Activated naive CD8-positive, alpha-beta T cell treated with anti-CD3 and anti-CD28 coated beads, Interleukin-2, amount 50 U/mL, for 24 hours (primary cell): ENCODE data around the gene DLG2.
"Not testable (repeated sequence)": the region's sequence is repeated elsewhere in the genome, so short reads cannot be mapped to it uniquely, and the experiment has no call there.

Experiments used
- ATAC-seq: fragments of 150-1000 bp; cut with Tn5 transposase; one replicate; pipeline ENCODE4 v1.10.0; 2021
- DNase-seq: peaks from one replicate; pipeline ENCODE4 v3.0.0; 2021
- H3K27ac Mint-ChIP-seq: one replicate; pipeline ENCODE4 v1.8.0; 2021; ENCODE audit warnings: mild to moderate bottlenecking, mixed read lengths
- H3K27me3 Mint-ChIP-seq: one replicate; pipeline ENCODE4 v1.8.0; 2021; ENCODE audit warnings: mixed read lengths
- H3K36me3 Mint-ChIP-seq: one replicate; pipeline ENCODE4 v1.8.0; 2021; ENCODE audit warnings: low read depth, mixed read lengths
- H3K4me1 Mint-ChIP-seq: one replicate; pipeline ENCODE4 v1.8.0; 2021; ENCODE audit warnings: mixed read lengths
- H3K4me3 Mint-ChIP-seq: one replicate; pipeline ENCODE4 v1.8.0; 2021; ENCODE audit warnings: mild to moderate bottlenecking, moderate library complexity, mixed read lengths
- H3K9me3 Mint-ChIP-seq: one replicate; pipeline ENCODE4 v1.8.0; 2021; ENCODE audit warnings: mixed read lengths

Gene DLG2

GRCh38 chr11:85048801-85049200 lies 578.3 kb downstream of the DLG2 start:
- H3K27ac Mint-ChIP-seq = no peak overlapping the region
- H3K4me3 Mint-ChIP-seq = no peak overlapping the region
- no peaks in the 10 kb centered on the region for H3K36me3 Mint-ChIP-seq
- no peaks in the 10 kb centered on the region for H3K27me3 Mint-ChIP-seq
- no peaks in the 10 kb centered on the region for H3K4me1 Mint-ChIP-seq
- H3K9me3 Mint-ChIP-seq = no peaks in the 10 kb centered on the region
- DNase-seq = no peak
- no peak for ATAC-seq

GRCh38 chr11:85045716-85046115 lies 581.4 kb downstream of the DLG2 start:
- DNase-seq = no peak
- no peak for ATAC-seq
- H3K4me3 Mint-ChIP-seq = no peak overlapping the region

GRCh38 chr11:85044911-85045310 lies 582.2 kb downstream of the DLG2 start:
- no peaks in the 10 kb centered on the region for H3K36me3 Mint-ChIP-seq
- no peaks in the 10 kb centered on the region for H3K9me3 Mint-ChIP-seq
- H3K4me1 Mint-ChIP-seq = no peaks in the 10 kb centered on the region
- DNase-seq = no peak
- no peak overlapping the region for H3K4me3 Mint-ChIP-seq
- no peak for ATAC-seq
- H3K27ac Mint-ChIP-seq = no peak overlapping the region
- no peaks in the 10 kb centered on the region for H3K27me3 Mint-ChIP-seq

More at GRCh38 chr11:85045716-85046115, 581.4 kb downstream of the DLG2 start:
- Mint-ChIP-seq H3K27ac (no peak overlapping the region), H3K27me3 (no peaks in the 10 kb centered on the region), H3K36me3 (no peaks in the 10 kb centered on the region), H3K4me1 (no peaks in the 10 kb centered on the region), H3K9me3 (no peaks in the 10 kb centered on the region)

GRCh38 chr11:85042361-85042760 lies 584.8 kb downstream of the DLG2 start:
- no peaks in the 10 kb centered on the region for H3K27me3 Mint-ChIP-seq
- no peak overlapping the region for H3K27ac Mint-ChIP-seq
- DNase-seq = no peak
- H3K4me1 Mint-ChIP-seq = no peaks in the 10 kb centered on the region
- H3K9me3 Mint-ChIP-seq = peaks cover 7% of the 10 kb centered on the region
- H3K4me3 Mint-ChIP-seq = no peak overlapping the region
- no peak for ATAC-seq
- H3K36me3 Mint-ChIP-seq = no peaks in the 10 kb centered on the region

GRCh38 chr11:85040166-85040565 lies 587.0 kb downstream of the DLG2 start:
- H3K27me3 Mint-ChIP-seq = no peaks in the 10 kb centered on the region
- no peak for ATAC-seq

GRCh38 chr11:85029964-85030363 lies 597.2 kb downstream of the DLG2 start:
- peaks cover 4% of the 10 kb centered on the region for H3K9me3 Mint-ChIP-seq
- no peak overlapping the region for H3K27ac Mint-ChIP-seq
- DNase-seq (no peak), ATAC-seq (no peak)
- peaks cover under 1% of the 10 kb centered on the region for H3K36me3 Mint-ChIP-seq
- H3K4me1 Mint-ChIP-seq = no peaks in the 10 kb centered on the region
- no peak overlapping the region for H3K4me3 Mint-ChIP-seq
- no peaks in the 10 kb centered on the region for H3K27me3 Mint-ChIP-seq

More at GRCh38 chr11:85040166-85040565, 587.0 kb downstream of the DLG2 start:
- no peak for DNase-seq
- no peak overlapping the region for H3K4me3 Mint-ChIP-seq
- no peak overlapping the region for H3K27ac Mint-ChIP-seq
- H3K9me3 Mint-ChIP-seq = peaks cover 9% of the 10 kb centered on the region
- no peaks in the 10 kb centered on the region for H3K36me3 Mint-ChIP-seq
- H3K4me1 Mint-ChIP-seq = no peaks in the 10 kb centered on the region

- Mint-ChIP-seq H3K36me3 (no peaks in the 10 kb centered on the region), H3K4me1 (no peaks in the 10 kb centered on the region), H3K27me3 (no peaks in the 10 kb centered on the region), H3K4me3 (no peak overlapping the region), H3K27ac (no peak overlapping the region), H3K9me3 (no peaks in the 10 kb centered on the region)
- no peak for DNase-seq
- ATAC-seq = no peak
These were observed 598.6 kb downstream of the DLG2 start for GRCh38 chr11:85028329-85029101.

- Mint-ChIP-seq H3K4me3 (no peak overlapping the region), H3K4me1 (no peaks in the 10 kb centered on the region), H3K36me3 (no peaks in the 10 kb centered on the region), H3K9me3 (peaks cover 4% of the 10 kb centered on the region), H3K27ac (no peak overlapping the region), H3K27me3 (no peaks in the 10 kb centered on the region)
- ATAC-seq (no peak), DNase-seq (no peak)
These were observed 599.8 kb downstream of the DLG2 start for GRCh38 chr11:85027346-85027745.

GRCh38 chr11:85021058-85021457 lies 606.1 kb downstream of the DLG2 start:
- H3K4me3 Mint-ChIP-seq = no peak overlapping the region
- H3K27me3 Mint-ChIP-seq = no peaks in the 10 kb centered on the region
- peaks cover 15% of the 10 kb centered on the region for H3K9me3 Mint-ChIP-seq
- no peaks in the 10 kb centered on the region for H3K4me1 Mint-ChIP-seq
- no peak for DNase-seq
- no peaks in the 10 kb centered on the region for H3K36me3 Mint-ChIP-seq
- ATAC-seq = no peak
- no peak overlapping the region for H3K27ac Mint-ChIP-seq

- Mint-ChIP-seq H3K9me3 (peaks cover 31% of the 10 kb centered on the region), H3K27ac (no peak overlapping the region), H3K36me3 (no peaks in the 10 kb centered on the region), H3K27me3 (no peaks in the 10 kb centered on the region), H3K4me1 (no peaks in the 10 kb centered on the region), H3K4me3 (no peak overlapping the region)
- DNase-seq (no peak), ATAC-seq (no peak)
These were observed 633.8 kb downstream of the DLG2 start for GRCh38 chr11:84993386-84993785.

GRCh38 chr11:84990141-84990540 lies 637.0 kb downstream of the DLG2 start:
- DNase-seq (no peak), ATAC-seq (no peak)
- H3K27ac Mint-ChIP-seq = no peak overlapping the region
- H3K36me3 Mint-ChIP-seq = no peaks in the 10 kb centered on the region
- H3K9me3 Mint-ChIP-seq = peaks cover 34% of the 10 kb centered on the region
- no peak overlapping the region for H3K4me3 Mint-ChIP-seq
- H3K4me1 Mint-ChIP-seq = no peaks in the 10 kb centered on the region
- no peaks in the 10 kb centered on the region for H3K27me3 Mint-ChIP-seq

- H3K9me3 Mint-ChIP-seq = peaks cover 46% of the 10 kb centered on the region
- not testable (repeated sequence) for H3K36me3 Mint-ChIP-seq, ATAC-seq, H3K27ac Mint-ChIP-seq, H3K4me1 Mint-ChIP-seq, H3K4me3 Mint-ChIP-seq, DNase-seq, H3K27me3 Mint-ChIP-seq
These were observed 639.4 kb downstream of the DLG2 start for GRCh38 chr11:84987686-84988187.

- Mint-ChIP-seq H3K4me1 (no peaks in the 10 kb centered on the region), H3K36me3 (peaks cover 2% of the 10 kb centered on the region), H3K27ac (no peak overlapping the region), H3K9me3 (peaks cover 28% of the 10 kb centered on the region), H3K27me3 (no peaks in the 10 kb centered on the region), H3K4me3 (no peak overlapping the region)
- ATAC-seq (no peak), DNase-seq (no peak)
These were observed 645.8 kb downstream of the DLG2 start for GRCh38 chr11:84981301-84981700.

GRCh38 chr11:84969103-84969502 lies 658.0 kb downstream of the DLG2 start:
- Mint-ChIP-seq H3K27ac (no peak overlapping the region), H3K4me1 (no peaks in the 10 kb centered on the region), H3K4me3 (no peak overlapping the region), H3K36me3 (no peaks in the 10 kb centered on the region), H3K27me3 (no peaks in the 10 kb centered on the region), H3K9me3 (peaks cover 26% of the 10 kb centered on the region)
- ATAC-seq = no peak
- no peak for DNase-seq

- DNase-seq (no peak), ATAC-seq (no peak)
- peaks cover 19% of the 10 kb centered on the region for H3K9me3 Mint-ChIP-seq
- no peaks in the 10 kb centered on the region for H3K4me1 Mint-ChIP-seq
- H3K4me3 Mint-ChIP-seq = no peak overlapping the region
- no peaks in the 10 kb centered on the region for H3K27me3 Mint-ChIP-seq
- H3K27ac Mint-ChIP-seq = no peak overlapping the region
- H3K36me3 Mint-ChIP-seq = no peaks in the 10 kb centered on the region
These were observed 661.7 kb downstream of the DLG2 start for GRCh38 chr11:84965484-84965883.
